ENCODE results near the gene CDKAL1.
"Not testable (repeated sequence)": the region's sequence is repeated elsewhere in the genome, so short reads cannot be mapped to it uniquely, and the experiment has no call there.

Gene CDKAL1

DNA sequence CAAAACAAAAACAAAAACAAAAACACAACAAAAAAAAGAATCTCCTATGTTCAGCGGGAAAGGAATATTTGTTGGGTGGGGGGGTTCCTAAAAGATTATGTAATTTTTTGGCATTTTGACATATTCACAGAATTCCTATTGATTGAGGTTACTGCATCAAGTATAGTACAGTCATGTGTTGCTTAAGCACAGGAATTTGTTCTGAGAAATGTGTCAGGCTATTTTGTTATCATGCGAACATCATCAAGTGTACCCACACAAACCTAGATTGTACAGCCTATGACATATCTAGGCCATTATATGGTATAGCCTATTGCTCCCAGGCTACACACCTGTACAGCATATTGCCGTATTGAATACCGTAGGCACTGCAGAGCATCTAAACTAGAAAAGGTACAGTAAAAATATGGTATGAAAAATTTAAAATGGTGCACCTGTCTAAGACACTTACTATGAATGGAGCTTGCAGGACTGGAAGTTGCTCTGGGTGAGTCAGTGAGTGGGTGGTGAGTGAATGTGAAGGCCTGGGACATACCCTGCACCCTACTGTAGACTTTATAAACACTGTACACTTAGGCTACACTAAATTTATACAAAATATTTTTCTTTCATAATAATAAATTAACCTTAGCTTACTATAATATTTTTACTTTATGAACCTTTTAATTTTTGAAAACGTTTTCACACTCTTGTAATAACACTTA, 110.6 kb downstream of the CDKAL1 start:
- DNase-seq: no peak

DNA sequence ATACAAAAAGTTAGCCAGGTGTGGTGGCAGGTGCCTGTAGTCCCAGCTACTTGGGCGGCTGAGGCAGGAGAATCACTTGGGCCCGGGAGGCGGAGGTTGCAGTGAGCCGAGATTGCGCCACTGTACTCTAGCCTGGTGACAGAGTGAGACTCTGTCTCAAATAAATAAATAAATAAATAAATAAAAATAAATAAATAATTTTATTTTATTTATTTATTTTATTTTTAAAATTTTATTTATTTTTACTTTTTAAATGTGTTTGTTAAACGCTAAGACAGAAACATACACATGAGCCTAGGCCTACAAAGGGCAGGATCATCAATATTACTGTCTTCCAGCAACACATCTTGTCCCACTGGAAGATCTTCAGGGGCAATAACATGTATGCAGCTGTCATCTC, 111.3 kb downstream of the CDKAL1 start:
- DNase-seq: not testable (repeated sequence)

GRCh38 chr6:20647585-20647984, 113.3 kb downstream of the CDKAL1 start:
- DNase-seq: no peak

GRCh38 chr6:20649696-20650470, 115.6 kb downstream of the CDKAL1 start:
- DNase-seq: not testable (repeated sequence)

- DNase-seq: no peak
These were observed 118.2 kb downstream of the CDKAL1 start for GRCh38 chr6:20652299-20653084.

DNA sequence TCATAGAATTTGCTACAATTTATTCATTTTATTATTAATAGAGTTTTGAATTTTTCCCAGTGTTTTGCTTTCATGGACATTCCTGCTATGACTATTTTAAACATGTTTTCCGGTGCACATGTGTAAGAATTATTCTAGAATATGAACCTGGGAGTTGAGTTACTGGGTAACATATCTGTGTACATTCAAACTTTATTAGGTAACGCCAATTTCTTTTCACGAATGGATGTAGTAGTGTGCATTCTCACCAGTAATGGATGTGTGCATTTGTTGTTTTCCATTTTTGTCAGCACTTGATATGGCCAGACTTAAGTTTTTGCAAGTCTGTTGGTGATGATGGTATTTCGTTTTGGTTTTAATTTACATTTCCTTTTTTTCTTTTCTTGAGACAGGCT, 118.8 kb downstream of the CDKAL1 start:
- DNase-seq: no peak

- DNase-seq: no peak
These were observed 121.1 kb downstream of the CDKAL1 start for GRCh38 chr6:20655317-20655716.

DNA sequence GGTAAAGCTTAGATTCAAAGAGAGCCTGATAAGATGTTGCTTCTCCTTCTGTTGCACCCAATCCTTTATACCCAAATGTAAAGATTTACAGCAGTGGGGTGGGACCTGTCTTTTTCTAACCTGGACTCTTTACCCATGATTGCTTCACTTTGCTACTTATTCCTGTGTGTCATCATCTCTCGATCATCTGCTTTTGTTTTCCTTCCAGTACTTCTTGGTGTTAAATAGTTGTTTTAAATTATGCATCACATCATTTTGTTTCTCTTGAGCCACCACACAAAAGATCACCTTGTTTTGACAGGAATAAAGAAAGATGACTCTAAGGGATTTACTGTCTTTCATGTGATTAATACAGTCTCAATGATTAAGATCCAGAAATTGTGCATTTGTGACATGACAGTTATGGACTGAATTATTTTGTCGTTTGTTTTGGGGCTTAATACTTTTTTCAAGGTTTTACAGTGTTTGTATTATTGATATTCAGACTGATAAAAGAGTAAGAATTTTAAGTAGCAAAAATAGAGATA, 123.1 kb downstream of the CDKAL1 start:
- no peak for DNase-seq

DNA sequence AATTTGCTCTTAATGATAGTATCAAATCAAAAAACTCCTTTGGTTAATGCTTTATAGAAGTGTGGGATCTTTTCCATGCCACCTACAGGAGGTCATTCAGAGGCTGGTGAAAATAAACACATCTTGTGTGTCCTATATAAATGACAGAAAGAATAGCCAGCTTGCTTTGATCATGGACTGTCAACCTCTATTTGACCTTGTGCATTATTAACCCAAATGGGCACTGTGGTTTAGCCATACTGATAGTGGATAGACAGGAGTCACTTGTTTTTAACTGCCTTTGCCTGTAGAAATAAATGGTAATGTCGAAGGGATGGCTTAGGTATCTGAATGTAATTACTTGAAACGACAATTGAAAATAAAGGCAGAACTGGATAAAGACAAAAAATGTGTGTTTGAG, 123.8 kb downstream of the CDKAL1 start:
- DNase-seq: no peak

GRCh38 chr6:20658516-20658915, 124.3 kb downstream of the CDKAL1 start:
- no peak for DNase-seq

DNA sequence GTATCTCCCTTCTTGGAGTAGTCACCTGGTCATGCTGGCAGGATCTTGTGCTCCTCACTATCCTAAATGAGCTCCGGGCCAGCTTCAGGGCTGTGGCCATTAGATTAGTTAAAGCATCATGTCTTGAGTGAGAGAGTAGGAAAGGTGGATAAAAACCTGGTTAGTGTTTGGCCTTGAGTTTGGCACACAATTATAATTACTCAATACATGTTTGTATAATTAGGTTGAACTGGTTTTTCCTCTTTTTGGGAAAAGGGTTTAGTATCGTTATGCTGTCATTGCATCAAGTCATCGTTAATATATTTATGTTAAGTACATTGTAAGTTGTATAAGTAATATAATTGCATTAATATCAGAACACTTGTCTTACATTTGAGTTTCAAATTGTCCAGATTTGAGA, 126.3 kb downstream of the CDKAL1 start:
- no peak for DNase-seq

GRCh38 chr6:20661721-20662120, 127.5 kb downstream of the CDKAL1 start:
- no peak for DNase-seq

DNA sequence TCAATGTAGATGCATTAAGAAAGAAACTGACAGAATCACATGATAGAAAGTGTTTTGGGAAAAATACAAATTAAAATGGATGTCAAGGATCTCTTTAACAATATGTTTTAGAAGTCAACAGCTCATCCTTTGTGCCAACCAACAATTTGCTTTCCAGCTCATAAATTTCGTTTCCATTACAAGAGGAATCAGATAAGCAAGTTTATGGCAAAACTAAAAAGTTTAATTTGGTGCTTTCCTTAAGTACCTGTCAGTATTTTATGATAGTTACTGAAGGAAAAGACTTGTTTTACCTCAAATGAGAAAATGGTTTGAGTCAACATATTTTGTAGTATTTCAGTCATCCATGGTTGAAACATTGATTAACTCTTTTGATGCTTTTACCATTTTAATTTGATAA, 130.0 kb downstream of the CDKAL1 start:
- no peak for DNase-seq

GRCh38 chr6:20665290-20665689, 131.0 kb downstream of the CDKAL1 start:
- DNase-seq: no peak

- no peak for DNase-seq
These were observed 135.5 kb downstream of the CDKAL1 start for GRCh38 chr6:20669571-20670314.

- no peak for DNase-seq
These were observed 136.5 kb downstream of the CDKAL1 start for GRCh38 chr6:20670750-20671149.

DNA sequence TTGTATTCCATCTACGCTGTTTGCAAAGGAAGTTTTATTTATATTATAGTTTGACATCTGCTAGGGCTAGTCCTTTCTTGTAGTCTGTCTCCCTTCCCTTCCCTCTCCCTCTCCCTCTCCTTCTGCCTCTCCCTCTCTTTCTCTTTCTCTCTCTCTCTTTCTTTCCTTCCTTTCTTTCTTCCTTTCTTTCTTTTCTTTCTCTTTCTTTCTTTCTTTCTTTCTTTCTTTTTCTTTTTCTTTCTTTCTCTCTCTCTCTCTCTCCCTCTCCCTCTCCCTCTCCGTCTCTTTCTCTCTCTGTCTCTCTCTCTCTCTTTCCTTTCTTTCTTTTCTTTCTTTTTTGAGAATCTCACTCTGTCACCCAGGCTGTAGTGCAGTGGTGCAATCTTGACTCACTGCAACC, 137.8 kb downstream of the CDKAL1 start:
- no peak for DNase-seq

DNA sequence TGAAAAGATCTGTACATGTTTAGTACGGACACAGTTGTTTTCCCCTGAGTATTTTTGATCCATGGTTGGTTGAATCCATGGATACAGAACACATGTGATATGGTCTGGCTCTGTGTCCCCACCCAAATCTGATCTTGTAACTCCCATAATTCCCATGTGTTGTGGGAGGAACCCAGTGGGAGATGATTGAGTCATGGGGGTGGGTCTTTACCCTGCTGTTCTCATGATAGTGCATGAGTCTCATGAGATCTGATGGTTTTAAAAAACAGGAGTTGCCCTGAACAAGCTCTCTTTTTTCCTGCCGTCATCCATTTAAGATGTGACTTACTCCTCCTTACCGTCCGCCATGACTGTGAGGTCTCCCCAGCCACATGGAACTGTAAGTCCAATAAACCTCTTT, 139.2 kb downstream of the CDKAL1 start:
- no peak for DNase-seq

- DNase-seq: no peak
These were observed 140.4 kb downstream of the CDKAL1 start for GRCh38 chr6:20674664-20675063.

- no peak for DNase-seq
These were observed 144.6 kb downstream of the CDKAL1 start for GRCh38 chr6:20678831-20679352.

- no peak for DNase-seq
These were observed 146.5 kb downstream of the CDKAL1 start for GRCh38 chr6:20680697-20681165.

DNA sequence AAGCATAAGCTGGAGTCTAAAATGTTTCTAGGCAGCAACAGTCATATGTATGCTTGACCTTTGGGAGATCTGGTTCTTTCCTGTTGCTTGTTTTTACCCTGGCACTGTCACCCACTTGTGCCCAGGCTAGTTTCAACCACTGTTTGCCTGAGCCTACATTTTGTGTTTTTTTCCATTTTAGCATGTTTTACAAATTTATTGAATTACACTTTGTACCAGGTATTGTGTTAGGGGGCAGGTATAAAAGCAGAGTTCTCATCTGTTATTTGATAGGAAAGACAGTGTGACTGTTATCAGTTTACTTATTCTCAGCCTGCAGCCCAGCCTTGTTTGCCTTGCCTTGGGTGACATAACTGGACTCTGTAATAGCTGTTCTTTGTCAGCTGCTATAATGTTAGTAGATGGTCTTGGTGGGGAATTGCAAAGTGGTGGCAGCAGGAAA, 147.0 kb downstream of the CDKAL1 start:
- no peak for DNase-seq
